ENCODE results near the gene KCNK2.

KCNK2 gene

GRCh38 chr1:215082532-215083382 is at the start of gene KCNK2:
KCNK2 (plus strand) TSS chr1:215082737; CDS start chr1:215083386, 649 bp downstream.
- H3K4me3 Mint-ChIP-seq = no peak within 1 kb of the TSS
- no peaks in the 10 kb centered on the region for H3K4me1 Mint-ChIP-seq
- H3K9me3 Mint-ChIP-seq = peaks cover 2% of the 10 kb centered on the region
- ATAC-seq (replicated peaks; ENCODE audit: extremely low read depth, poor library complexity, severe bottlenecking) = no peak
- H3K36me3 Mint-ChIP-seq (ENCODE audit: insufficient read depth) = peaks cover 2% of the 10 kb centered on the region
- DNase-seq (ENCODE audit: low spot score in 2 of 2) = no peak
- H3K27ac Mint-ChIP-seq (ENCODE audit: low read depth) = no peak within 1 kb of the TSS
- H3K27me3 Mint-ChIP-seq = peaks cover 34% of the 10 kb centered on the region

- no peak overlapping the region for H3K4me3 Mint-ChIP-seq
- ATAC-seq (replicated peaks; ENCODE audit: extremely low read depth, poor library complexity, severe bottlenecking) (no peak), DNase-seq (ENCODE audit: low spot score in 2 of 2) (no peak)
- H3K9me3 Mint-ChIP-seq = peaks cover 11% of the 10 kb centered on the region
- H3K27me3 Mint-ChIP-seq = no peaks in the 10 kb centered on the region
- no peaks in the 10 kb centered on the region for H3K36me3 Mint-ChIP-seq (ENCODE audit: insufficient read depth)
- no peak overlapping the region for H3K27ac Mint-ChIP-seq (ENCODE audit: low read depth)
- no peaks in the 10 kb centered on the region for H3K4me1 Mint-ChIP-seq
These were observed 49.5 kb upstream of the KCNK2 start for GRCh38 chr1:215032911-215033526.

- no peaks in the 10 kb centered on the region for H3K36me3 Mint-ChIP-seq (ENCODE audit: insufficient read depth)
- H3K9me3 Mint-ChIP-seq = peaks cover 17% of the 10 kb centered on the region
- H3K27ac Mint-ChIP-seq (ENCODE audit: low read depth) = no peak overlapping the region
- no peak for DNase-seq (ENCODE audit: low spot score in 2 of 2)
- H3K4me3 Mint-ChIP-seq = no peak overlapping the region
- ATAC-seq (replicated peaks; ENCODE audit: extremely low read depth, poor library complexity, severe bottlenecking) = no peak
- H3K27me3 Mint-ChIP-seq = no peaks in the 10 kb centered on the region
- H3K4me1 Mint-ChIP-seq = no peaks in the 10 kb centered on the region
These were observed 42.3 kb upstream of the KCNK2 start for GRCh38 chr1:215040190-215040589.

GRCh38 chr1:215043401-215043800 is 39.1 kb upstream of the KCNK2 start:
- no peak overlapping the region for H3K4me3 Mint-ChIP-seq
- H3K4me1 Mint-ChIP-seq = no peaks in the 10 kb centered on the region
- H3K27ac Mint-ChIP-seq (ENCODE audit: low read depth) = no peak overlapping the region
- no peak for DNase-seq (ENCODE audit: low spot score in 2 of 2)
- no peaks in the 10 kb centered on the region for H3K27me3 Mint-ChIP-seq
- peaks cover 17% of the 10 kb centered on the region for H3K9me3 Mint-ChIP-seq
- ATAC-seq (replicated peaks; ENCODE audit: extremely low read depth, poor library complexity, severe bottlenecking) = no peak
- H3K36me3 Mint-ChIP-seq (ENCODE audit: insufficient read depth) = no peaks in the 10 kb centered on the region

- Mint-ChIP-seq H3K4me1 (no peaks in the 10 kb centered on the region), H3K9me3 (peaks cover 17% of the 10 kb centered on the region), H3K4me3 (no peak overlapping the region), H3K36me3 (ENCODE audit: insufficient read depth) (no peaks in the 10 kb centered on the region), H3K27me3 (no peaks in the 10 kb centered on the region), H3K27ac (ENCODE audit: low read depth) (no peak overlapping the region)
- ATAC-seq (replicated peaks; ENCODE audit: extremely low read depth, poor library complexity, severe bottlenecking) (no peak), DNase-seq (ENCODE audit: low spot score in 2 of 2) (no peak)
These were observed 38.4 kb upstream of the KCNK2 start for GRCh38 chr1:215044151-215044550.

GRCh38 chr1:215045698-215046308 is 36.7 kb upstream of the KCNK2 start:
- no peak for ATAC-seq (replicated peaks; ENCODE audit: extremely low read depth, poor library complexity, severe bottlenecking)
- Mint-ChIP-seq H3K9me3 (peaks cover 17% of the 10 kb centered on the region), H3K36me3 (ENCODE audit: insufficient read depth) (no peaks in the 10 kb centered on the region), H3K4me1 (no peaks in the 10 kb centered on the region), H3K27me3 (no peaks in the 10 kb centered on the region), H3K4me3 (no peak overlapping the region), H3K27ac (ENCODE audit: low read depth) (no peak overlapping the region)
- no peak for DNase-seq (ENCODE audit: low spot score in 2 of 2)

GRCh38 chr1:215052256-215053015 is 30.1 kb upstream of the KCNK2 start:
- ATAC-seq (replicated peaks; ENCODE audit: extremely low read depth, poor library complexity, severe bottlenecking) (no peak), DNase-seq (ENCODE audit: low spot score in 2 of 2) (no peak)
- no peak overlapping the region for H3K27ac Mint-ChIP-seq (ENCODE audit: low read depth)
- peaks cover 11% of the 10 kb centered on the region for H3K9me3 Mint-ChIP-seq
- H3K27me3 Mint-ChIP-seq = no peaks in the 10 kb centered on the region
- H3K36me3 Mint-ChIP-seq (ENCODE audit: insufficient read depth) = no peaks in the 10 kb centered on the region
- no peaks in the 10 kb centered on the region for H3K4me1 Mint-ChIP-seq
- H3K4me3 Mint-ChIP-seq = no peak overlapping the region

GRCh38 chr1:215054266-215054665 is 28.3 kb upstream of the KCNK2 start:
- Mint-ChIP-seq H3K36me3 (ENCODE audit: insufficient read depth) (no peaks in the 10 kb centered on the region), H3K27ac (ENCODE audit: low read depth) (no peak overlapping the region), H3K9me3 (peaks cover 11% of the 10 kb centered on the region), H3K27me3 (no peaks in the 10 kb centered on the region), H3K4me3 (no peak overlapping the region), H3K4me1 (no peaks in the 10 kb centered on the region)
- DNase-seq (ENCODE audit: low spot score in 2 of 2) (no peak), ATAC-seq (replicated peaks; ENCODE audit: extremely low read depth, poor library complexity, severe bottlenecking) (no peak)

GRCh38 chr1:215055281-215055935 is 27.1 kb upstream of the KCNK2 start:
- DNase-seq (ENCODE audit: low spot score in 2 of 2) = no peak
- H3K27ac Mint-ChIP-seq (ENCODE audit: low read depth) = no peak overlapping the region
- no peaks in the 10 kb centered on the region for H3K4me1 Mint-ChIP-seq
- no peaks in the 10 kb centered on the region for H3K36me3 Mint-ChIP-seq (ENCODE audit: insufficient read depth)
- H3K27me3 Mint-ChIP-seq = no peaks in the 10 kb centered on the region
- H3K9me3 Mint-ChIP-seq = peaks cover 11% of the 10 kb centered on the region
- no peak overlapping the region for H3K4me3 Mint-ChIP-seq
- no peak for ATAC-seq (replicated peaks; ENCODE audit: extremely low read depth, poor library complexity, severe bottlenecking)

GRCh38 chr1:215056584-215056983 is 26.0 kb upstream of the KCNK2 start:
- no peak overlapping the region for H3K4me3 Mint-ChIP-seq
- no peak for ATAC-seq (replicated peaks; ENCODE audit: extremely low read depth, poor library complexity, severe bottlenecking)
- no peaks in the 10 kb centered on the region for H3K27me3 Mint-ChIP-seq
- no peaks in the 10 kb centered on the region for H3K36me3 Mint-ChIP-seq (ENCODE audit: insufficient read depth)
- H3K9me3 Mint-ChIP-seq = peaks cover 11% of the 10 kb centered on the region
- H3K4me1 Mint-ChIP-seq = no peaks in the 10 kb centered on the region
- H3K27ac Mint-ChIP-seq (ENCODE audit: low read depth) = no peak overlapping the region
- no peak for DNase-seq (ENCODE audit: low spot score in 2 of 2)

GRCh38 chr1:215059947-215060346 is 22.6 kb upstream of the KCNK2 start:
- Mint-ChIP-seq H3K27ac (ENCODE audit: low read depth) (no peak overlapping the region), H3K27me3 (no peaks in the 10 kb centered on the region), H3K4me1 (no peaks in the 10 kb centered on the region), H3K36me3 (ENCODE audit: insufficient read depth) (no peaks in the 10 kb centered on the region), H3K9me3 (peaks cover 6% of the 10 kb centered on the region), H3K4me3 (no peak overlapping the region)
- ATAC-seq (replicated peaks; ENCODE audit: extremely low read depth, poor library complexity, severe bottlenecking) (no peak), DNase-seq (ENCODE audit: low spot score in 2 of 2) (no peak)

- H3K27ac Mint-ChIP-seq (ENCODE audit: low read depth) = no peak overlapping the region
- H3K36me3 Mint-ChIP-seq (ENCODE audit: insufficient read depth) = no peaks in the 10 kb centered on the region
- DNase-seq (ENCODE audit: low spot score in 2 of 2) = no peak
- peaks cover 6% of the 10 kb centered on the region for H3K9me3 Mint-ChIP-seq
- ATAC-seq (replicated peaks; ENCODE audit: extremely low read depth, poor library complexity, severe bottlenecking) = no peak
- no peaks in the 10 kb centered on the region for H3K4me1 Mint-ChIP-seq
- no peaks in the 10 kb centered on the region for H3K27me3 Mint-ChIP-seq
- no peak overlapping the region for H3K4me3 Mint-ChIP-seq
These were observed 18.2 kb upstream of the KCNK2 start for GRCh38 chr1:215064327-215064726.

Data from central memory CD8-positive, alpha-beta T cell (primary cell).